Duodenal mucosa (tissue), 2 donors: ENCODE data around the gene ANKRD44.

Experiments
- H3K27ac ChIP-seq: one replicate; pipeline ENCODE4 v1.7.0; 2013; ENCODE audit warnings: low read depth, low read length
- H3K27me3 ChIP-seq, 2 donors: one replicate each; pipeline ENCODE4 v1.7.0; 2013; ENCODE audit warnings: low read length in 2 of 2, control low read depth in 1 of 2; ENCODE audit not compliant: insufficient read depth in 2 of 2, control insufficient read depth in 1 of 2
- H3K36me3 ChIP-seq, 2 donors: one replicate each; pipeline ENCODE4 v1.7.0; 2013; ENCODE audit warnings: low read length in 2 of 2, control low read depth in 1 of 2; ENCODE audit not compliant: insufficient read depth in 2 of 2, control insufficient read depth in 1 of 2
- H3K4me1 ChIP-seq, 2 donors: one replicate each; pipeline ENCODE4 v1.7.0; 2013; ENCODE audit warnings: low read length in 2 of 2, control low read depth in 1 of 2; ENCODE audit not compliant: insufficient read depth in 2 of 2, control insufficient read depth in 1 of 2
- H3K4me3 ChIP-seq, 2 donors: one replicate each; pipeline ENCODE4 v1.7.0; 2013; ENCODE audit warnings: low read length in 2 of 2, low read depth in 1 of 2
- H3K9ac ChIP-seq, 2 donors: one replicate each; pipeline ENCODE4 v1.7.0; 2013; ENCODE audit warnings: low read length in 2 of 2, low read depth in 1 of 2
- H3K9me3 ChIP-seq, 2 donors: one replicate each; pipeline ENCODE4 v1.7.0; 2013; ENCODE audit warnings: low read length in 2 of 2, control low read depth in 1 of 2; ENCODE audit not compliant: control insufficient read depth in 1 of 2

The ANKRD44 gene

DNA sequence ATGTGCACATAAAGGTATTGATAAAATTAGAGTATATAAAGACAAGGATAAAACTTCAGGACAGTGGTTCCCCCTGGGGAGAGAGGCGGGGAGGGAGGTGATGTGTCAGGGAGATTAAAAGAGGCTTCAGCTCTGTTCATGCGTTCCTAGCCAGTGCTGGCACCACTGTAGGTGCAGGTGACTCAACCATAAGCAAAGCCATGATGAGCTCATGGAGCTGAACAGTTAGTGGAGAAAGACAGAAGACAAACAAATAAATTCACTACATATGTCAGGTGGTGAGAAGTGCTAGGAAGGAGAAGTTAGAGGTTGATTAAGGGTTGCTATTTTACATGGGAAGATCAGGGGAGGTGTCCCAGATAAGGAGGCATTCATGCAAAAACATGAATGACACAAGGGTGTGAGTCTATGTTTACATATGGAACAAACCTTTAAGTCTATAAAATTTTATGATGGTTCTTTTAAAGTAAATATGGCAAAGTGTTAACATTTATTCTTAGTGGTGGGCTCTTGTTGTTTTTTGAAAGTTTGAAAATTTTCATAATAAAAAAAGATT lies 136.0 kb downstream of the ANKRD44 start:
- Histone ChIP-seq H3K27me3 (no peaks in the 10 kb centered on the region), H3K4me3 (no peak overlapping the region), H3K27ac (no peak overlapping the region), H3K9ac (no peak overlapping the region), H3K4me1 (no peaks in the 10 kb centered on the region), H3K9me3 (no peaks in the 10 kb centered on the region), H3K36me3 (no peaks in the 10 kb centered on the region)

DNA sequence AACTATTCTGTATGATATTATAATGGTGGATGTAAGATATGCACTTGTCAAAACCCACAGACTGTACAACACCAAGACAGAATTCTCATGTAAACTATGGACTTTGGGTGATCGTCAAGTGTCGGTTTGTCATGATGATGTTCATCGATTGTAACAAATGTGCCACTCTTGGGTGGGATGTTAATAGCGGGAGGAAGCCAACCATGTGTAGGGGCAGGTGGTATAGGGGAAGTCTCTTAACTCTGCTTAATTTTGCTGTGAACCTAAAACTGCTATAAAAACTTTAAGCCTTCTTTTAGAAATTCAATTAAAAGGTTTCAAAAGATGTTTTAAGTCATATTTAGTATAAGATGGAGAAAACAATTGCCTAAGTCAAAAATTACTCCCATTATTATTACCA lies 139.0 kb downstream of the ANKRD44 start:
- H3K9me3 ChIP-seq: no peaks in the 10 kb centered on the region
- H3K4me1 ChIP-seq: no peaks in the 10 kb centered on the region
- no peak overlapping the region for H3K9ac ChIP-seq
- no peak overlapping the region for H3K4me3 ChIP-seq
- H3K36me3 ChIP-seq: no peaks in the 10 kb centered on the region
- H3K27ac ChIP-seq: no peak overlapping the region
- H3K27me3 ChIP-seq: no peaks in the 10 kb centered on the region

DNA sequence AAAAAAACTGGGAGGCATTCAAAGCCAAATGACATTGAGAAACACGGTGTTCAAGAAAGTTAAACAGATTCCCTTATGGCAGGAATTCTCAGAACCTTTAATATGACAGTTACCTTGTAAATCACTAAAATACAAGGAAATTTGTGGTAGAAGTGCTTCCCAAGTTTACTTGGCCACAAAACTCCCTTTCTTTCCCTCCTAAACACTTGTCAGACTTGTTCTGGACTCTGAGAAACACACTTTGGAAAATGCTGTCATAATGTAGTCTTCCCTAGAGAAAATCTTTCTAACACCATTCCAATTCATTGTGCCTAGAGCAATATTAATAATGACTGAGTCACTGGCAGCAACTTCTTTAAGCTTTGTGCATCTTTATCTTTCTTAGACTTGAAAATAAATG lies 140.4 kb downstream of the ANKRD44 start:
- Histone ChIP-seq H3K9ac (no peak overlapping the region), H3K27ac (no peak overlapping the region), H3K36me3 (no peaks in the 10 kb centered on the region), H3K9me3 (no peaks in the 10 kb centered on the region), H3K4me1 (no peaks in the 10 kb centered on the region), H3K4me3 (no peak overlapping the region), H3K27me3 (no peaks in the 10 kb centered on the region)

DNA sequence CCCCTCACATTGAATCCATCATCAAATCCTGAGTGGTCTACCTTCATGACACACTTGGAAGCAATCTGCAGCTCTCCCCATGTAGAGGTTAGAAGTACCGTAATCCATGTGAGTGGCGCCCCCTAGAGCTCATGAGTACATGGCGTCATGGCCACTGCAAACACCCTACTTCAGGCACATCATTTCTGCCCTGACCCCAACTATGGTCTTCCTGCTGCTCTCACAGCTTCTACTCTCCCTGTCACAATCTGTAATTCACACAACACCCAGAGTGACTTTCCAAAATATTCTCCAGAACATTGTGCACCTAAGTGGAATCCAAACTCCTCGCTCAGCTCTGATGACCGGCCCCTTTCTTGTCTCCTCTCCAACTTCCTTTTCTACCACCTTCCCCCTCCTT lies 141.9 kb downstream of the ANKRD44 start:
- Histone ChIP-seq H3K27me3 (no peaks in the 10 kb centered on the region), H3K4me1 (no peaks in the 10 kb centered on the region), H3K36me3 (no peaks in the 10 kb centered on the region), H3K9ac (no peak overlapping the region), H3K27ac (no peak overlapping the region), H3K4me3 (no peak overlapping the region), H3K9me3 (no peaks in the 10 kb centered on the region)

DNA sequence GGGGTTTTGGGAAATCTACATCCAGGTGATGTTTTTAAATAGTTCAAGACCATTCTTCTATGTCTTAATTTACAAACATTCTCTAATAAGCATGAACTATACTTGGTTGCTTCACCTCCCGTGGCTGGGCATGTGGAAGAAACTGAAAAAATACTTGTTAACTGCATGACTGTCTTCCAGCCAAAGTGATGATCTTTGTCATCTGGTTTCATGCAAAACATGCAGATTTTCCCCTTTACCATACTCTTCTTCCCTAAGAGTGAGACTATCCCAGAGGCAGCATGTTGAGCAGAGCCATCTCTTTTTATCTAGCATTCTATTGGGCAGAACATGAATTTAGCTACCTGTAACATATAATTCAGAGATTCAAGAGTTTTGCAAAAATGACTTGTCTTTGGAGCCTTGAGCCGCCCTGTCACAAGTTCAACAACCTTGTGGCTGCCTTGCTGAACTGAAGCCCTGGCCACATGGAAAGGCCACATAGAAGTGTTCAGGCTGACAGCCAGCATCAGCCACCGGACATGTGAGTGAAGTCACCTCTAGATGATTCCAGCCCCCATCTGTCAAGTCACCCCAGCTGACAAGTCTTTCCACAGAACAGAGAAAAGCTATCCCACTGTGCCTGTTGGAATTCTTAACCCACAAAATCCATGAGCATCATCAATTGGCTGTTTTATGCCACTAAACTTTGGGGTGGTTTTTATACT lies 142.8 kb downstream of the ANKRD44 start:
- H3K27ac ChIP-seq: no peak overlapping the region
- no peaks in the 10 kb centered on the region for H3K9me3 ChIP-seq
- H3K4me3 ChIP-seq: no peak overlapping the region
- no peaks in the 10 kb centered on the region for H3K27me3 ChIP-seq
- H3K9ac ChIP-seq: no peak overlapping the region
- no peaks in the 10 kb centered on the region for H3K36me3 ChIP-seq
- H3K4me1 ChIP-seq: no peaks in the 10 kb centered on the region

DNA sequence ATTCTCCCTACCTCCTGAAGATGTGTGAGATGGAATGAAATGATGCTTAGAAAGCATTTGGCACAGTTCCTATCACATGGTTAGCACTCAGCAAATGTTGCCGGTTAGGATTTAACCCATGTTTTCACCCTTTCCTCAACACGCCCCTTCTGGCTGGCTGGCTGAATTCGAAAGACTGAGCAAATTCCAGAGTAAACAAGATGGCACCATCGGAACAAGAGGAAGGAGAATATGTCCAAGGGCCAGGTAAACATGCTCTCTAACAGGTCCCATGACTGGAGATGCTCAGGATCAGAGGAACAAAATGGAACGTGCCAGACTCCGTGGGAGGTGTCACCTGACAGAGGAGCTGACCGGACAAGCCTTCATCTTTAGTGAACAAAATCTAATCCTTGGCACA lies 145.6 kb downstream of the ANKRD44 start:
- H3K27me3 ChIP-seq: no peaks in the 10 kb centered on the region
- peaks cover 5 to 6% of the 10 kb centered on the region in 2 donors for H3K4me1 ChIP-seq
- H3K9me3 ChIP-seq: no peaks in the 10 kb centered on the region
- no peak overlapping the region for H3K9ac ChIP-seq
- H3K27ac ChIP-seq: no peak overlapping the region
- H3K36me3 ChIP-seq: no peaks in the 10 kb centered on the region
- H3K4me3 ChIP-seq: no peak overlapping the region

DNA sequence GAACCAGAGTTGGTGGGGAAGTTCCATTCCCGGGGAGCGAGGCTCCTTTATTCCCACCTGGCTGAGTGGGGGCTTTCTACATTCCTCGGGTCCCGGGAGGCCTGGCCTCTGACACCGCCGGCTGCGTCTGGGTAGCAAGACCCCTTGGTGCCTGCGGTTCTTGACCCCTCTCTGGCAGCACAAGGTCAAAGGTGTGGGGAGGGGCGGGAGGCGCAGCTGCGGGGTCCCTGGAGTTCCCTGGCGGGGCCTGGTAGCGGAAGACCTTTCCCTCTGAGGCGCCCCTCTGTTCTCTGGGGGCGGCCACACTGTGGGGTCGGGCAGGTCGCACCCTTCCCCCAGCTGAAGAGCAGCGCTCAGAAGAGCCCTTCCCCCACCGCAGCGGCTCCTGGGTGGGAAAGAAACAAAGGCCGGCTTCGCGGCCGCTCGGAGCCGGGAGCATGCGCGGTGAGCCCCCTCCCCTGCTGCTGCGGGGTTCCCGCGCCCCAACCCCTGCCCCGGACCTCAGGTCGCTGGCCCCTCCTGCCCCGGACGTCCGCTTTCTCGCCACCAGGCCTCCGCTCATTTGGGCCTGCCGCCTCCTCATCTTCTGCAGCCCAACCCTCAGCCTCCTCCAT lies 146.3 kb downstream of the ANKRD44 start:
- H3K9ac ChIP-seq: no peak overlapping the region
- H3K4me1 ChIP-seq: peaks cover 6 to 7% of the 10 kb centered on the region in 2 donors

DNA sequence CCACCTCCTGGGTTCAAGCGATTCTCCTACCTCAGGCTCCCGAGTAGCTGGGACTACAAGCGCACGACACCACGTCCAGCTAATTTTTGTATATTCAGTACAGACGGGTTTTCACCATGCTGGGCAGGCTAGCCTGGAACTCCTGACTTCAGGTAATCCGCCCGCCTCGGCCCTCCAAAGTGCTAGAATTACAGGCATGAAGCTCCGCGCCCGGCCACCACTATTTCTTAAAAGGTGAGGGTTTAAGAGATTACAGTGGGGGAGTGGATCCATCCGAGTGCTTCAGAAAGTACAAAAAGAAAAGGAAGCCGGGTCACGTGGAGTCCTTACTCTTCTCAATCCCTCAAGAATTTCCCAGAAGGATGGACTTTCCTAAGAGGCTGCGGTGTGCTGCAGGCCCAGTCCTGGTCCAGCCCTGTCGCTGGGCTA lies 146.9 kb downstream of the ANKRD44 start:
- H3K4me3 ChIP-seq: no peak overlapping the region
- H3K4me1 ChIP-seq: peaks cover 11 to 12% of the 10 kb centered on the region in 2 donors
- H3K9me3 ChIP-seq: no peaks in the 10 kb centered on the region
- H3K9ac ChIP-seq: no peak overlapping the region
- no peak overlapping the region for H3K27ac ChIP-seq
- H3K36me3 ChIP-seq: no peaks in the 10 kb centered on the region
- H3K27me3 ChIP-seq: no peaks in the 10 kb centered on the region

More for the DNA sequence above, 146.3 kb downstream of the ANKRD44 start:
- no peak overlapping the region for H3K27ac ChIP-seq
- H3K4me3 ChIP-seq: peak overlapping the region in 1 of 2 donors; percentile 21
- H3K9me3 ChIP-seq: no peaks in the 10 kb centered on the region
- H3K36me3 ChIP-seq: no peaks in the 10 kb centered on the region
- H3K27me3 ChIP-seq: no peaks in the 10 kb centered on the region

DNA sequence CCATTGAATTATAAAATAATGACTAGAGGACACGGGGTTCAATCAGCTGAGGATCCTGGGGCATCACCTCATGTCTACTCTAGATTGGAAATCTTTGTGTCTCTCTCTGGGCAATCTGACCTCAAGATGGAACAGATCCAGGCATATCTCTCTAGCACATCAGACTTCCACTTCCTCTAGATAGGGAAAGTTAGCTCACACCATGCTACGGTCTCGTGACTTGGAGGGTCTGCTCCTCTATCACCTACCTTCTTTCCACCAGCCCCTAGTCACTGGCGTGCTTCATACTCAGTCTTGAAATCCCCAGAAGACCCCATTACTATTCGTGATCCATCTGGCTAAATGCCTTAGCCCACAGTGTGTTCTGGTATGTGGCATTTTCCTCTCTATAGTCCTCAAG lies 148.8 kb downstream of the ANKRD44 start:
- no peak overlapping the region for H3K9ac ChIP-seq
- H3K9me3 ChIP-seq: no peaks in the 10 kb centered on the region
- peaks cover 13 to 17% of the 10 kb centered on the region in 2 donors for H3K4me1 ChIP-seq
- no peaks in the 10 kb centered on the region for H3K27me3 ChIP-seq
- no peak overlapping the region for H3K4me3 ChIP-seq
- H3K36me3 ChIP-seq: no peaks in the 10 kb centered on the region
- H3K27ac ChIP-seq: no peak overlapping the region

DNA sequence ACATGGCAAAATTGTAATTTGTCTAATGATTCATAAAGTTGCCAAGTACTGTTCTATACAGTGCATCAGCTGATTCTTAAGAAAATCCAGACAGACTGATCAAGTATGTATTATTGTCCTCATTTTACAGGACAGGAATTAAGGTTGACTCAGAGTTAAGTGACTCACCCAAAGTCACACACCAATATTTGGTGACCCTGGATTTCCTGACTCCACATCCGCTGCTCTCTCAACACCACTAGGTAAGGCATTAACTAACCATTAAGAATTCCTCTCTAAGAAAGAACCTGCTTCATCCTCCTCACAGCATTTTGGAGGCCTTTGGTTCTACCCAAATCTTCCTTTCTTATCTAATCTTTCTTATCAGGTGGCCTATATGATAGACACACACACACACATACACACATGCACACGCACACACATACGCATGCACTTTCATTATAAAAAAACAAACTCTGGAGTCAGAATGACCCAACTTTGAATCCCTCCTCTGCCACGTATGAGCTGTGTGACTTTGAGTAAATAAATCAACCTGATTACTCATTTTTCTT lies 150.8 kb downstream of the ANKRD44 start:
- Histone ChIP-seq H3K9me3 (no peaks in the 10 kb centered on the region), H3K27ac (no peak overlapping the region), H3K9ac (no peak overlapping the region), H3K4me3 (no peak overlapping the region), H3K27me3 (no peaks in the 10 kb centered on the region), H3K36me3 (no peaks in the 10 kb centered on the region), H3K4me1 (peaks cover 13 to 17% of the 10 kb centered on the region in 2 donors)
